TTC549 (cell line): ENCODE results near the gene GPRC5C.

Source experiments
- FAIRE-seq: peaks from 2 replicates; lab custom pipeline; 2012; peaks lifted over from hg19 to GRCh38; lab: Jason Lieb, UNC

GPRC5C gene

GRCh38 chr17:74452841-74453661 lies 21.2 kb downstream of the GPRC5C start:
- FAIRE-seq: no peak

GRCh38 chr17:74453665-74454196 lies 21.8 kb downstream of the GPRC5C start:
- no peak for FAIRE-seq

- no peak for FAIRE-seq
Observed at GRCh38 chr17:74454197-74455024, 22.5 kb downstream of the GPRC5C start.

- FAIRE-seq: no peak
Observed at GRCh38 chr17:74455025-74455545, 23.2 kb downstream of the GPRC5C start.

- no peak for FAIRE-seq
Observed at GRCh38 chr17:74455821-74456220, 23.9 kb downstream of the GPRC5C start.

GRCh38 chr17:74457146-74457819 lies 25.4 kb downstream of the GPRC5C start:
- FAIRE-seq: no peak

- FAIRE-seq: no peak
Observed at GRCh38 chr17:74457820-74458166, 25.9 kb downstream of the GPRC5C start.

GRCh38 chr17:74458835-74459234 lies 26.9 kb downstream of the GPRC5C start:
- FAIRE-seq: no peak

- FAIRE-seq: no peak
Observed at GRCh38 chr17:74459622-74460021, 27.7 kb downstream of the GPRC5C start.

GRCh38 chr17:74460241-74460640 lies 28.4 kb downstream of the GPRC5C start:
- FAIRE-seq: no peak

GRCh38 chr17:74460996-74461395 lies 29.1 kb downstream of the GPRC5C start:
- no peak for FAIRE-seq

- no peak for FAIRE-seq
Observed at GRCh38 chr17:74461611-74462010, 29.7 kb downstream of the GPRC5C start.

GRCh38 chr17:74464730-74465377 lies 33.0 kb downstream of the GPRC5C start:
- no peak for FAIRE-seq

- no peak for FAIRE-seq
Observed at GRCh38 chr17:74465378-74466110, 33.7 kb downstream of the GPRC5C start.

- FAIRE-seq: no peak
Observed at GRCh38 chr17:74466111-74466827, 34.4 kb downstream of the GPRC5C start, which contains the start of gene CD300A. TSS of gene CD300A (plus strand) at chr17:74466634. CDS start at chr17:74466704, 70 bp downstream.

GRCh38 chr17:74466828-74467184 lies 34.9 kb downstream of the GPRC5C start:
- FAIRE-seq: no peak

- FAIRE-seq: no peak
Observed at GRCh38 chr17:74467221-74467951, 35.5 kb downstream of the GPRC5C start.

- FAIRE-seq: no peak
Observed at GRCh38 chr17:74471341-74471740, 39.5 kb downstream of the GPRC5C start.

GRCh38 chr17:74472890-74473289 lies 41.0 kb downstream of the GPRC5C start:
- FAIRE-seq: no peak

- no peak for FAIRE-seq
Observed at GRCh38 chr17:74473294-74473693, 41.4 kb downstream of the GPRC5C start.
